Measurements from ENCODE around the gene DPH3. TPM values are rescaled to one million over a fixed set of nuclear protein-coding genes. Genes with fewer than 3 reads are reported as not detected.
A peak's percentile ranks its signal among the peaks of the same experiment; 100 is the strongest.

DPH3 gene
- polyA plus RNA-seq, 1 experiment = 11.4 TPM

DNA sequence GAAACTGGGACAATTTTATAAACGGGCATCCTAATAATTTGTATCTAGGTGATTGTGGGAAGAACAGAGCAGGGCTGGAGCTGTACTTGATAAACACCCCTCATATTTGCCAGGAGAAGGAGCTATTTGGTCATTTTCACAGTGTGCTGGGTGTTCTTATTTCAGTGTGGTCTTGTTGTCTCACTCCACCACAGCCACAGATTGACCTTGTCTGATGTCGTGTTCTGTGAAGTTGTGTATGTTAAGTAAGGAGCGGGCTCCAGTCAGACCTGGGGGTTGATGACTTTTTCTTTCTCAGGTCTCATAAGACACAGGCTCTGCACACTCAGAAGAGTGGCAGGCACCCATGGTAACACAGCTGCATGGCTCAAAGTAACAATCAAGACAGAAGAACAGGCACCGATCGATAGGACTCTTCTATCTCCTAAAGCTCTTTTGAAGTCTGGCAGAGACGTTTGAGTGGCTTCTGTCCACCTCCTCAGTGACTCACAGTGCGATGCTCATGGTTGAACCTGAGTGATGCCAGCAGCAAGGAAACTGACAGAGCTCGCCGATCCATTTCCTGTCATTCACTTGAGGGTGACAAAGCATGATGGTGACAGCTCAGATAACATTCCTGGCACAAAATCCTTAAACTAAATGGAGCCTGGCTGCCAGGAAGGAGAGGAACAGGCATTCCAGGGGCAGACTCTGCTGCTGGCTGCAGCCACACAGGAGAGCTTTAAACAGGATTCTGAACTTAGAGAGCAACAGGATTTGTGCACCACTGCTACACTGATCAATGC is 20.8 kb downstream of the DPH3 start:
- no peak for DNase-seq (ENCODE audit: low read depth)
- Histone ChIP-seq H3K36me3 (ENCODE audit: control insufficient read depth, insufficient read depth, low read length) (no peaks in the 10 kb centered on the region), H3K4me3 (ENCODE audit: low read depth, low read length) (no peak overlapping the region), H3K27me3 (ENCODE audit: control insufficient read depth, insufficient read depth, low read length) (no peaks in the 10 kb centered on the region)
- ChIA-PET CTCF (interaction anchor here (0.6 to 2.8 kb wide), 14 partner anchors 8 to 432 kb away, joined by 3 to 24 read pairs (median 4); no protein-coding TSS in a partner anchor), POLR2A (no interaction called here)
- TF ChIP-seq, protein P1, sequence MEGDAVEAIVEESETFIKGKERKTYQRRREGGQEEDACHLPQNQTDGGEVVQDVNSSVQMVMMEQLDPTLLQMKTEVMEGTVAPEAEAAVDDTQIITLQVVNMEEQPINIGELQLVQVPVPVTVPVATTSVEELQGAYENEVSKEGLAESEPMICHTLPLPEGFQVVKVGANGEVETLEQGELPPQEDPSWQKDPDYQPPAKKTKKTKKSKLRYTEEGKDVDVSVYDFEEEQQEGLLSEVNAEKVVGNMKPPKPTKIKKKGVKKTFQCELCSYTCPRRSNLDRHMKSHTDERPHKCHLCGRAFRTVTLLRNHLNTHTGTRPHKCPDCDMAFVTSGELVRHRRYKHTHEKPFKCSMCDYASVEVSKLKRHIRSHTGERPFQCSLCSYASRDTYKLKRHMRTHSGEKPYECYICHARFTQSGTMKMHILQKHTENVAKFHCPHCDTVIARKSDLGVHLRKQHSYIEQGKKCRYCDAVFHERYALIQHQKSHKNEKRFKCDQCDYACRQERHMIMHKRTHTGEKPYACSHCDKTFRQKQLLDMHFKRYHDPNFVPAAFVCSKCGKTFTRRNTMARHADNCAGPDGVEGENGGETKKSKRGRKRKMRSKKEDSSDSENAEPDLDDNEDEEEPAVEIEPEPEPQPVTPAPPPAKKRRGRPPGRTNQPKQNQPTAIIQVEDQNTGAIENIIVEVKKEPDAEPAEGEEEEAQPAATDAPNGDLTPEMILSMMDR (IDR thresholded peaks at IDR 0.05; ENCODE audit: insufficient read depth, low read depth, low read length) = no peak

DNA sequence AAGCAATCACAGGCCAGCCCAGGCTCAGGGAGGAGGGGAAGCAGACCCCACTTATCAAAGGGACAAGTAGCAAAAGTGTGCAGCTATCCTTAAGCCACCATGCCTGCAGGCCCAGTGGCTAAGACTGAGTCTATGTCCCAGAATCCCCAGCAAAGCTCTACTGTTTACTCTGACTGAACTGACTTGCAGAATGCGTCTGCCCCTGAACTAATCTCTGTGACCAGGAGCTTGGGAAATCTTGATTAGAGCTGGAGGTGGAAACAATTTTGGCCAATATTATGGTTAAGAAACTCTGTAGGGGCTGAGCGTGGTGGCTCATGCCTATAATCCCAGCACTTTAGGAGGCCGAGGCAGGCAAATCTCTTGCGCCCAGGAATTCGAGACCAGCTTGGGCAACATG is 22.6 kb downstream of the DPH3 start:
- no peaks in the 10 kb centered on the region for H3K27me3 ChIP-seq (ENCODE audit: control insufficient read depth, insufficient read depth, low read length)
- TF ChIP-seq, protein P1 (IDR thresholded peaks at IDR 0.05; ENCODE audit: insufficient read depth, low read depth, low read length) = no peak
- H3K36me3 ChIP-seq (ENCODE audit: control insufficient read depth, insufficient read depth, low read length) = no peaks in the 10 kb centered on the region
- ChIA-PET POLR2A (no interaction called here), CTCF (interaction anchor here (0.6 to 3.0 kb wide), 7 partner anchors 38 to 1073 kb away, joined by 3 to 24 read pairs (median 4); no protein-coding TSS in a partner anchor)
- no peak for DNase-seq (ENCODE audit: low read depth)
- no peak overlapping the region for H3K4me3 ChIP-seq (ENCODE audit: low read depth, low read length)

DNA sequence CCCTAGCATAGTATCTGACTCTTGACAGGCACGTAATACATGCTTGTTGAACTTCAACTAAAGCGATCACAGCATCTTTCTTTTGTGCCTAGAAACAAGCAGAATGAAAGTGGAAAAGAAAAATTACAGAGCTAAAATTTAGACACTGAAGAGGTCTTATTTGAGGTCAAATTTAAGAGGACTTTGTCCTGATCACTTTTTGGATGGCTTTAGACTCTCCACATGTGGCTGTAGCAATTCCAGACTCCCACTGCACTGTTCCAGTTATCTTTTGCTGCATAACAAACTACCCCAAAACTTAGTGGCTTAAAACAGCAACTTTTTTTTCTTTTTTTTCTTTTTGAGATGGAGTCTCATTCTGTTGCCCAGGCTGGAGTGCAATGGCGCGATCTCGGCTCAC is 23.5 kb downstream of the DPH3 start:
- no peaks in the 10 kb centered on the region for H3K27me3 ChIP-seq (ENCODE audit: control insufficient read depth, insufficient read depth, low read length)
- no peak for DNase-seq (ENCODE audit: low read depth)
- TF ChIP-seq, protein P1 (IDR thresholded peaks at IDR 0.05; ENCODE audit: insufficient read depth, low read depth, low read length) = no peak
- ChIA-PET POLR2A (no interaction called here), CTCF (interaction anchor here (1.4 to 3.0 kb wide), 3 partner anchors 63 to 611 kb away, joined by 4 to 12 read pairs (median 9); no protein-coding TSS in a partner anchor)
- no peak overlapping the region for H3K4me3 ChIP-seq (ENCODE audit: low read depth, low read length)
- H3K36me3 ChIP-seq (ENCODE audit: control insufficient read depth, insufficient read depth, low read length) = no peaks in the 10 kb centered on the region

DNA sequence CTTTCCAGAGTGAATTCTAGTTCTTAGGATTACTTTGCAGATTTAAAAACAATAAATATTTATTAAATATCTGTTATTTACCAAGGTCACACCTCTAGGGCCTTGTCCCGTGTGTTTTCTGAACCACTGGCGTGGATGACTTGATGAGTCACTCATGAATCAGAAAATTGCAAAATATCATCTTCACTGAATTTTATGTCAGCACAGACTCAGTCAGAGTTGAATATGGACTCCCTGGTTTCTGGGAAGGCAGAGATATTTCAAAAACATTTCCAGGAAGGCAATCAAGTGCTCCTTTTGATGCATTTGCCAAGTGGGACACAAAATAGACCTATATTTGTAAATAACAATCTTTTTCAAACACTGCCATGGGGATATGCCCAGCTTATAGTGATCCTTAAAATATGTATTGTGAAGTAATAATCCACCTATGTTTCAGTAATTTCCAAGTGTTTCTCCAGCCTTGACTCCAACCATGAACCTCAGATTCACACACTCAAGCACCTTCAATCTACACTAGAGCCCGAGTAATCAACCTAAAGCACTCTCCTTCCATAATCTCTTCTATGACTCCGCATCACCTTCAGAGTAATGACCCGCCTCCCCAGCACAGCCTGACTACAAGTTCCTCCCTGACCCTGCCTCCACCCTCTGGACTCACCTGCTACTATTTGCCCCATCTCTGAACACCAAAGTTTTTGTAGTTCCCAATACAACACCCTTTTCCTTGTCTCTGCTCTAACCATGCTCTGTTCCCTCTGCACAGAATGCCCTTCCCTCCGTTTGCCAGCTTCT is 24.3 kb downstream of the DPH3 start:
- TF ChIP-seq, protein P1 (IDR thresholded peaks at IDR 0.05; ENCODE audit: insufficient read depth, low read depth, low read length) = no peak
- Histone ChIP-seq H3K4me3 (ENCODE audit: low read depth, low read length) (no peak overlapping the region), H3K36me3 (ENCODE audit: control insufficient read depth, insufficient read depth, low read length) (no peaks in the 10 kb centered on the region), H3K27me3 (ENCODE audit: control insufficient read depth, insufficient read depth, low read length) (no peaks in the 10 kb centered on the region)
- CTCF ChIA-PET = interaction anchor here (1.9 to 3.0 kb wide), 2 partner anchors 62 to 192 kb away, joined by 9 to 12 read pairs; no protein-coding TSS in a partner anchor
- POLR2A ChIA-PET = no interaction called here
- DNase-seq (ENCODE audit: low read depth) = peak; percentile 42

DNA sequence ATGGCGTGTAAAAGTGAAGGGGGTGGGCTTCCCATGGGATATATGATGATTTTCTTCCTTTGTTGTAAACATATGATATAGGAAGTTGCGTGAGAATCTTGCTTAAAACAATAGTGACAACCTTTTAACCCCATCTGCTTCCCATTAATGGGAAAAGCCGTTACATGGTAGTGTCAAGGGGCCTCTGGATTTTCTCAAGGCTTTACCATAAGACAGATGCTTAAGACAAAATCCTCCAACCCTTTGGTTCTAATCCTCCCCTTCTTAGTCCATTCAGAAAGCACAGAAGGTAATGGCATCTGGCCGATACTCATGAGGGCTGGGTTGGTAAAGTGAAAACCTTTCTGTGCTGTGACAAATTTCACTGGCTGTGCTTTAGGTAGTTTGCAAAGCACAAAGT is 25.0 kb downstream of the DPH3 start:
- CTCF ChIA-PET = interaction anchor here (1.3 kb wide), 1 partner anchor 191 kb away, joined by 3 read pairs; no protein-coding TSS in a partner anchor
- no peak for DNase-seq (ENCODE audit: low read depth)
- POLR2A ChIA-PET = no interaction called here

More for the DNA sequence above, 25.0 kb downstream of the DPH3 start:
- H3K36me3 ChIP-seq (ENCODE audit: control insufficient read depth, insufficient read depth, low read length) = no peaks in the 10 kb centered on the region
- H3K4me3 ChIP-seq (ENCODE audit: low read depth, low read length) = no peak overlapping the region
- TF ChIP-seq, protein P1 (IDR thresholded peaks at IDR 0.05; ENCODE audit: insufficient read depth, low read depth, low read length) = no peak
- H3K27me3 ChIP-seq (ENCODE audit: control insufficient read depth, insufficient read depth, low read length) = no peaks in the 10 kb centered on the region
